Measurements from ENCODE around the gene PRKCH.

The PRKCH gene

DNA sequence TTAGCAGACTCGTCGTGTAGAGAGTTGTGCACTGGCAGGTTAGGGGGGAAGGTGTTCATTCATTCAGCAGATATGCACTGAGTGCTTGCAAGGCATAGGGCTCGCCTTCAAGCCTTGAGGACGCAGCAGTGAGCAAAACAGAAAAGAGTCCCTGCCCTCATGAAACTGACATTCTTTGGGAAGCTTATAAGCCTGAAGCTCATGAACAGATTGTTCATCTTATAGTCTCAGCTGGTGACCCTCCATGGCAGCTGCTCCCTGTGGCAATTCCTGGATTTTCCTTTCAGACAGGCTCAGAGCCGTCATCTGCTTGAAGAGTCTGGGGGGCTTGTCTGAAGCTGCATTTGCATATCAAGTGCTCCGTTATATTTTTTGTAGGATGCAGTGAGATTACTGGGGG lies 148.4 kb downstream of the PRKCH start:
- WGBS (ENCODE audit: insufficient coverage, insufficient read length): no CpG with 5 or more reads among the region's 6 CpGs
- Histone ChIP-seq H3K27ac (ENCODE audit: low read length) (no peak overlapping the region), H3K4me1 (ENCODE audit: control insufficient read depth, insufficient read depth, low read length) (peaks cover 12% of the 10 kb centered on the region), H3K36me3 (ENCODE audit: control insufficient read depth, insufficient read depth, low read length) (no peaks in the 10 kb centered on the region), H3K4me3 (ENCODE audit: low read length) (no peak overlapping the region), H3K9me3 (ENCODE audit: control insufficient read depth, insufficient read depth, low read length) (no peaks in the 10 kb centered on the region), H3K27me3 (ENCODE audit: control insufficient read depth, insufficient read depth, low read length) (peaks cover 1% of the 10 kb centered on the region; the same call in 1 of the 2 replicates)
- no peak for DNase-seq (ENCODE audit: low read depth, low spot score)

DNA sequence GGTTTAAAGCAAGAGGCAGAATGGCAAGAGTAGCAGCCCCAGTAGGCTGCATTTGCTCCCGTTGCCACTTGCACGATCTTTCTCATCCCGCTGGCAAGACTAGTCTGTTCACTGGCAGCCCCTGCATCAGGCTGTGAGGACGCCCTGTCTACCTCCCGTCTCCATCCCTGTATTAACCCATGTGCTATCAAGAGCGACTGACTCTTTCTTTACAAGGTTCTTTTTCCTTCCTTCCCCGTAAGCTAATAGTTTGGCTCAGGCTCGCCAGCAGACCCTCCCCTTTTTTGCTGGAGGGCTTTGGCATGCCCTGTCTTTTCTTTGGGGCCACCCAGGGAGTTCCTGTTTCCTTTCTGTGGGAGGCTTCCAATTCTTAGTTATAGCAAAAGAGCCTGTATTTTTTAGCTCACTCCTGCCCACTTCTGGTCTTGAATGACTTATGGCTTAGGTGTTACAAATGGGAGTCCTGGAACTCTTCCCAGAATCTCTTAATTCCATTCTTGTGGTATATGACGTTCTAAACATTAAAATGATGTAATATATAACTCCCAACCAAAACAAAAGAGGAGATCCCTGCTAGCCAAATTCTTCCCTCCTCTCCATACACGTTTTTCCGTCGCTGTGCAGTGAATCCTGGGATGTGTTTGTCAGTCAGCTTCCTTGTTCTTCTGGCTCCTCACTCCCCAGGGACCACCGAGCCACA lies 149.0 kb downstream of the PRKCH start:
- peaks cover 12% of the 10 kb centered on the region for H3K4me1 ChIP-seq (ENCODE audit: control insufficient read depth, insufficient read depth, low read length)
- no peak for DNase-seq (ENCODE audit: low read depth, low spot score)
- no peaks in the 10 kb centered on the region for H3K9me3 ChIP-seq (ENCODE audit: control insufficient read depth, insufficient read depth, low read length)
- no peak overlapping the region for H3K4me3 ChIP-seq (ENCODE audit: low read length)
- H3K36me3 ChIP-seq (ENCODE audit: control insufficient read depth, insufficient read depth, low read length): no peaks in the 10 kb centered on the region
- peaks cover 1% of the 10 kb centered on the region; the same call in 1 of the 2 replicates for H3K27me3 ChIP-seq (ENCODE audit: control insufficient read depth, insufficient read depth, low read length)
- no CpG with 5 or more reads among the region's 13 CpGs for WGBS (ENCODE audit: insufficient coverage, insufficient read length)
- H3K27ac ChIP-seq (ENCODE audit: low read length): no peak overlapping the region

- WGBS (ENCODE audit: insufficient coverage, insufficient read length): no CpG with 5 or more reads among the region's 3 CpGs
- no peaks in the 10 kb centered on the region for H3K36me3 ChIP-seq (ENCODE audit: control insufficient read depth, insufficient read depth, low read length)
- no peak for DNase-seq (ENCODE audit: low read depth, low spot score)
- H3K4me3 ChIP-seq (ENCODE audit: low read length): no peak overlapping the region
- H3K27me3 ChIP-seq (ENCODE audit: control insufficient read depth, insufficient read depth, low read length): peaks cover 1% of the 10 kb centered on the region; the same call in 1 of the 2 replicates
- no peaks in the 10 kb centered on the region for H3K9me3 ChIP-seq (ENCODE audit: control insufficient read depth, insufficient read depth, low read length)
- H3K27ac ChIP-seq (ENCODE audit: low read length): no peak overlapping the region
- H3K4me1 ChIP-seq (ENCODE audit: control insufficient read depth, insufficient read depth, low read length): peaks cover 12% of the 10 kb centered on the region
Observed at GRCh38 chr14:61470961-61471293, 149.5 kb downstream of the PRKCH start.

GRCh38 chr14:61471297-61472005 lies 150.1 kb downstream of the PRKCH start:
- no peaks in the 10 kb centered on the region for H3K36me3 ChIP-seq (ENCODE audit: control insufficient read depth, insufficient read depth, low read length)
- peaks cover 12% of the 10 kb centered on the region for H3K4me1 ChIP-seq (ENCODE audit: control insufficient read depth, insufficient read depth, low read length)
- no peak for DNase-seq (ENCODE audit: low read depth, low spot score)
- H3K4me3 ChIP-seq (ENCODE audit: low read length): no peak overlapping the region
- H3K27ac ChIP-seq (ENCODE audit: low read length): no peak overlapping the region
- WGBS (ENCODE audit: insufficient coverage, insufficient read length): no CpG with 5 or more reads among the region's 7 CpGs
- H3K27me3 ChIP-seq (ENCODE audit: control insufficient read depth, insufficient read depth, low read length): peaks cover 1% of the 10 kb centered on the region; the same call in 1 of the 2 replicates
- no peaks in the 10 kb centered on the region for H3K9me3 ChIP-seq (ENCODE audit: control insufficient read depth, insufficient read depth, low read length)

DNA sequence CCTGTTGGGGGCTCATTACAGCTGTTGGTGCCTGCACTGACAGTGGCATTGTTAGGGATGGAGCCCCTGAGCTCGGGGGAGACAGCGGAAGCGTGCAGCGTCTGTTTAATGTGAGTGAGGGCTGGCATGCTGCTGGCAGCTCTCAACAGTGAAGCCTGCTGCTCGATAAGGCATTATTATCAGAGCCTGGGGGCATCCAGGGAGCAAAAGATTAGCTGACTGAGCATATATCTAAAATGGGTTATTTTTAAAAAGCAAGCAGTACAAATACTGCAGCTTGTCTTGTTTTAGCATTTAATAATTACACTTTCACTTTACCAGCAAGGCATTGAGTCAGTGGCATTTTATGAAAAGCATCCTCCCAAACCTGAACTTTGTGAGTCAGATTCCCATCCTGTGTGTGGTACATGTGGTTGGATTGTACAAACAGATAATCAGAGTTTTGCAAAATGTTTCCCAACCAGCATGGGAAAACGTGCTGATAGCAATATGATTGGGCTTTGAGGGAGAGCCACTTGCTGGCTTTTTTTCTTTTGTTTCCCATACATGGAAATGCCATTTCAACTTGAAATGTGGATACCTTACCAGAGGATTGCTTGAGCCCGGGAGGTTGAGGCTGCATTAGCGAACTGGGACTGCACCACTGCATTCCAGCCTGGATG lies 150.8 kb downstream of the PRKCH start:
- H3K27me3 ChIP-seq (ENCODE audit: control insufficient read depth, insufficient read depth, low read length): peaks cover 1% of the 10 kb centered on the region; the same call in 1 of the 2 replicates
- no peaks in the 10 kb centered on the region for H3K9me3 ChIP-seq (ENCODE audit: control insufficient read depth, insufficient read depth, low read length)
- no peak overlapping the region for H3K4me3 ChIP-seq (ENCODE audit: low read length)
- whole genome bisulfite sequencing (ENCODE audit: insufficient coverage, insufficient read length): no CpG with 5 or more reads among the region's 8 CpGs
- peaks cover 9% of the 10 kb centered on the region for H3K4me1 ChIP-seq (ENCODE audit: control insufficient read depth, insufficient read depth, low read length)
- DNase-seq (ENCODE audit: low read depth, low spot score): no peak
- no peak overlapping the region for H3K27ac ChIP-seq (ENCODE audit: low read length)
- H3K36me3 ChIP-seq (ENCODE audit: control insufficient read depth, insufficient read depth, low read length): no peaks in the 10 kb centered on the region

DNA sequence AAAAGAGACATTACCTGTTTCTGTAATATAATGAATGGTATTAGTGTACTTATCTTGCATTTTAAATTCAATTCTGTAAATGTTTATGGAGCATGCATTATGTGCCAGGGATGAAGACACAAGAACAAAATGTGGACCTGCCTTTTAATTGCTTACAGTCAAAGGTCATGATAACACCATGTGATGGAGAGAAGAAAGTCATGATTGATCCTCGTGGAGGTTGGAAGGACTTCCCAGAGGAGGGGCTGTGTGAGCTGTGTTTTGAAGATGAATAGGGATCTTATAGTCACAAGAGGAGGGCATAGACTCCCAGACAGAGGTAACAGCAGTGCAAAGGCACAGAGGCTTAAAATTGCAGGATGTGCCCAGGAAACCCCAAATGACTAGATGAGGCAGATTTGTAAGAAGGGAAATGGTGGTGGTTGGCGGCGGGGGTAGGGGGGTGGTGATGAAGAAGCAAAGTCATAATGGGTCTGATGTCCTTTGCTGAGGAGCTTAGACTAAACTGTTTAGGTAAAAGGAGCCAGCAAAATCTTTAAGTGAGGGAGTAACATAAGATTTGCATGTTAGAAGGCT lies 151.5 kb downstream of the PRKCH start:
- no peak for DNase-seq (ENCODE audit: low read depth, low spot score)
- H3K4me1 ChIP-seq (ENCODE audit: control insufficient read depth, insufficient read depth, low read length): peaks cover 8% of the 10 kb centered on the region

DNA sequence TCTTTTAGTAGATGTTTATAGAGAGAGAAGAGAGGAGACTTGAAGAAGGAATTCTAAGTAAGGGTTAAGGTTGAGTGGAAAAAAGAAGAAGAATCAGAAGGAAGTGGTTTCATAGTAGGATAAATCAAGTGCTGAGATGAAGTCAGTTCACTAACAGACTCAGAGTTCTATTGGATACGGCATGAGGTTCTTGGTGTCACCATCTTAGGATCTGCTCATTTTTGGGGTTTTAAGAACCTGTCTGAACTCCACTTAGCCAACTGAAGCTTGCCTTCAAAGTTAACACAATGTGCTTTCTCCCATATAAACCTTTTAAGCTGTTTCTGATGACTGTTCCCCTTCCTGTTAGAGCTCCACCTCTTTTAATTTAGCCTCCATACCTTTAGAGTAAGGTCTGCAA lies 152.6 kb downstream of the PRKCH start:
- no CpG with 5 or more reads among the region's 1 CpG for WGBS (ENCODE audit: insufficient coverage, insufficient read length)
- Histone ChIP-seq H3K9me3 (ENCODE audit: control insufficient read depth, insufficient read depth, low read length) (no peaks in the 10 kb centered on the region), H3K36me3 (ENCODE audit: control insufficient read depth, insufficient read depth, low read length) (no peaks in the 10 kb centered on the region), H3K4me3 (ENCODE audit: low read length) (no peak overlapping the region), H3K4me1 (ENCODE audit: control insufficient read depth, insufficient read depth, low read length) (peaks cover 8% of the 10 kb centered on the region), H3K27me3 (ENCODE audit: control insufficient read depth, insufficient read depth, low read length) (peaks cover 1% of the 10 kb centered on the region; the same call in 1 of the 2 replicates), H3K27ac (ENCODE audit: low read length) (no peak overlapping the region)
- no peak for DNase-seq (ENCODE audit: low read depth, low spot score)

More for the DNA sequence above, 151.5 kb downstream of the PRKCH start:
- Histone ChIP-seq H3K4me3 (ENCODE audit: low read length) (no peak overlapping the region), H3K27ac (ENCODE audit: low read length) (no peak overlapping the region), H3K27me3 (ENCODE audit: control insufficient read depth, insufficient read depth, low read length) (peaks cover 1% of the 10 kb centered on the region; the same call in 1 of the 2 replicates), H3K9me3 (ENCODE audit: control insufficient read depth, insufficient read depth, low read length) (no peaks in the 10 kb centered on the region), H3K36me3 (ENCODE audit: control insufficient read depth, insufficient read depth, low read length) (no peaks in the 10 kb centered on the region)
- WGBS (ENCODE audit: insufficient coverage, insufficient read length): no CpG with 5 or more reads among the region's 3 CpGs

GRCh38 chr14:61474701-61475100 lies 153.3 kb downstream of the PRKCH start:
- H3K9me3 ChIP-seq (ENCODE audit: control insufficient read depth, insufficient read depth, low read length): no peaks in the 10 kb centered on the region
- DNase-seq (ENCODE audit: low read depth, low spot score): no peak
- no peaks in the 10 kb centered on the region for H3K36me3 ChIP-seq (ENCODE audit: control insufficient read depth, insufficient read depth, low read length)
- H3K27me3 ChIP-seq (ENCODE audit: control insufficient read depth, insufficient read depth, low read length): peaks cover 1% of the 10 kb centered on the region; the same call in 1 of the 2 replicates
- no CpG with 5 or more reads among the region's 3 CpGs for WGBS (ENCODE audit: insufficient coverage, insufficient read length)
- no peak overlapping the region for H3K4me3 ChIP-seq (ENCODE audit: low read length)
- peaks cover 8% of the 10 kb centered on the region for H3K4me1 ChIP-seq (ENCODE audit: control insufficient read depth, insufficient read depth, low read length)
- H3K27ac ChIP-seq (ENCODE audit: low read length): no peak overlapping the region

GRCh38 chr14:61475316-61475715 lies 153.9 kb downstream of the PRKCH start:
- peaks cover 5% of the 10 kb centered on the region for H3K4me1 ChIP-seq (ENCODE audit: control insufficient read depth, insufficient read depth, low read length)
- no CpG with 5 or more reads among the region's 4 CpGs for WGBS (ENCODE audit: insufficient coverage, insufficient read length)
- H3K9me3 ChIP-seq (ENCODE audit: control insufficient read depth, insufficient read depth, low read length): no peaks in the 10 kb centered on the region
- no peaks in the 10 kb centered on the region for H3K36me3 ChIP-seq (ENCODE audit: control insufficient read depth, insufficient read depth, low read length)
- no peak for DNase-seq (ENCODE audit: low read depth, low spot score)
- no peak overlapping the region for H3K27ac ChIP-seq (ENCODE audit: low read length)
- no peak overlapping the region for H3K4me3 ChIP-seq (ENCODE audit: low read length)
- H3K27me3 ChIP-seq (ENCODE audit: control insufficient read depth, insufficient read depth, low read length): peaks cover 1% of the 10 kb centered on the region; the same call in 1 of the 2 replicates

GRCh38 chr14:61476105-61476753 lies 154.8 kb downstream of the PRKCH start:
- WGBS (ENCODE audit: insufficient coverage, insufficient read length): no CpG with 5 or more reads among the region's 2 CpGs
- peaks cover 2% of the 10 kb centered on the region; the same call in 1 of the 2 replicates for H3K4me1 ChIP-seq (ENCODE audit: control insufficient read depth, insufficient read depth, low read length)
- H3K4me3 ChIP-seq (ENCODE audit: low read length): no peak overlapping the region
- H3K27ac ChIP-seq (ENCODE audit: low read length): no peak overlapping the region
- no peak for DNase-seq (ENCODE audit: low read depth, low spot score)
- no peaks in the 10 kb centered on the region for H3K9me3 ChIP-seq (ENCODE audit: control insufficient read depth, insufficient read depth, low read length)
- peaks cover under 1% of the 10 kb centered on the region; the same call in 1 of the 2 replicates for H3K27me3 ChIP-seq (ENCODE audit: control insufficient read depth, insufficient read depth, low read length)
- no peaks in the 10 kb centered on the region for H3K36me3 ChIP-seq (ENCODE audit: control insufficient read depth, insufficient read depth, low read length)
